Smooth muscle cell of the umbilical artery (primary cell): Measurements from ENCODE around the gene GOLGA6L22. TPM values are rescaled to one million over a fixed set of nuclear protein-coding genes. Genes with fewer than 3 reads are reported as not detected.

ENCODE experiments used
- total RNA-seq: library from RNA; depleted of rRNA; stranded (reverse); fragments of >200 nt; gene quantifications from 2 replicates; pipeline ENCODE4 v1.2.3, GENCODE V29; 2014

Gene GOLGA6L22, protein sequence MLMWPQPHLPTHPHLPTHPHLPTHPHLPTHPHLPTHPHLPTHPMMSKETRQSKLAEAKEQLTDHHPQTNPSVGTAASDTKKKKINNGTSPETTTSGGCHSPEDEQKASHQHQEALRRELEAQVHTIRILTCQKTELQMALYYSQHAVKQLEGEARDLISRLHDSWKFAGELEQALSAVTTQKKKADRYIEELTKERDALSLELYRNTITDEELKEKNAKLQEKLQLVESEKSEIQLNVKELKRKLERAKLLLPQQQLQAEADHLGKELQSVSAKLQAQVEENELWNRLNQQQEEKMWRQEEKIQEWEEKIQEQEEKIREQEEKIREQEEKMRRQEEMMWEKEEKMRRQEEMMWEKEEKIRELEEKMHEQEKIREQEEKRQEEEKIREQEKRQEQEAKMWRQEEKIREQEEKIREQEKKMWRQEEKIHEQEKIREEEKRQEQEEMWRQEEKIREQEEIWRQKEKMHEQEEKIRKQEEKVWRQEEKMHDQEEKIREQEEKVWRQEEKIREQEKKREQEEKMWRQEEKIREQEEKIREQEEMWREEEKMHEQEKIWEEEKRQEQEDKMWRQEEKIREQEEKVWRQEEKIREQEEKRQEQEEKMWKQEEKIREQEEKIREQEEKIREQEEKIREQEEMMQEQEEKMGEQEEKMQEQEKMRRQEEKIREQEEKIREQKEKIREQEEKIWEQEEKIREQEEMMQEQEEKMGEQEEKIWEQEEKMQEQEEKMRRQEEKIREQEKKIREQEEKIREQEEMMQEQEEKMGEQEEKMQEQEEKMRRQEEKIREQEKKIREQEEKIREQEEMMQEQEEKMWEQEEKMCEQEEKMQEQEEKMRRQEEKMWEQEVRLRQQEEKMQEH
- not detected in 2 replicates for total RNA-seq

DNA sequence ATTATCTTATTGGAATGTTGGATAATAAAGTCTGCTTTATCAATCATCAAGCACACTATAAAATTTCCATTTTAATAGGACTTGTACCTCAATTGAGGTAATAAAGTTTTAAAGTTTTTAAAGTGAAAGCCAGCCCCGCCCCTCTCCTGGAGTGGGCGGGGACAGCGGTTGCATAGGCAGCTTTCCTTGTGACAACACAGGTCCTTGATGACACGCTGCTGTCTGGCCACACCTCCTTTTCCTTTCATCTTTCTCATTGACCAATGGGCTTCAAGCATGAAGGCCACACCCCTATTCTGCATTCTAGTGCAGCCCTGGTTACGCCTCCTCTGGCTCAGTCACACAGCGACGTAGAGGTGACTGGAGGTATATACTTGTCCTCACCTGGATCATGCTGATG, at the start of gene GOLGA6L22:
Gene GOLGA6L22 (plus strand): TSS at position 301 of the 400 bp plus-strand sequence. CDS start 91 bp downstream, at position 392.

